Muscle layer of duodenum (tissue), 2 donors: ENCODE measurements around the gene NAA80.
A peak's percentile ranks its signal among the peaks of the same experiment; 100 is the strongest.
"Not testable (repeated sequence)": the region's sequence is repeated elsewhere in the genome, so short reads cannot be mapped to it uniquely, and the experiment has no call there.

Experiments used
- H3K27ac ChIP-seq: one replicate; pipeline ENCODE4 v1.7.0; 2013; ENCODE audit warnings: mild to moderate bottlenecking, low read length
- H3K27me3 ChIP-seq: one replicate; pipeline ENCODE4 v1.7.0; 2013; ENCODE audit warnings: low read depth, mild to moderate bottlenecking, control low read depth, low read length
- H3K36me3 ChIP-seq, 2 donors: one replicate each; pipeline ENCODE4 v1.7.0; 2013; ENCODE audit warnings: low read length in 2 of 2, control low read depth in 1 of 2, mild to moderate bottlenecking in 1 of 2; ENCODE audit not compliant: insufficient read depth in 2 of 2, control insufficient read depth in 1 of 2
- H3K4me1 ChIP-seq, 2 donors: one replicate each; pipeline ENCODE4 v1.7.0; 2013; ENCODE audit warnings: low read length in 2 of 2, mild to moderate bottlenecking in 2 of 2, control low read depth in 1 of 2, moderate library complexity in 1 of 2; ENCODE audit not compliant: insufficient read depth in 2 of 2, control insufficient read depth in 1 of 2
- H3K4me3 ChIP-seq, 2 donors: one replicate each; pipeline ENCODE4 v1.7.0; 2013; ENCODE audit warnings: low read length in 2 of 2, low read depth in 1 of 2, mild to moderate bottlenecking in 1 of 2
- H3K9me3 ChIP-seq, 2 donors: one replicate each; pipeline ENCODE4 v1.7.0; 2013; ENCODE audit warnings: low read length in 2 of 2, control low read depth in 1 of 2, mild to moderate bottlenecking in 1 of 2; ENCODE audit not compliant: control insufficient read depth in 1 of 2
- donor health status: healthy.

Gene NAA80

GRCh38 chr3:50319894-50320625, 20.9 kb upstream of the NAA80 start:
- peaks cover 16 to 17% of the 10 kb centered on the region in 2 donors for H3K36me3 ChIP-seq
- peak overlapping the region; percentile 91 for H3K27ac ChIP-seq
- H3K4me3 ChIP-seq, result peak overlapping the region; percentile 87 to 95
- H3K27me3 ChIP-seq, result no peaks in the 10 kb centered on the region
- H3K4me1 ChIP-seq, result peaks cover 23 to 65% of the 10 kb centered on the region in 2 donors
- no peaks in the 10 kb centered on the region for H3K9me3 ChIP-seq

GRCh38 chr3:50319181-50319893, 20.1 kb upstream of the NAA80 start:
- Histone ChIP-seq H3K9me3 (no peaks in the 10 kb centered on the region), H3K4me1 (peaks cover 21 to 58% of the 10 kb centered on the region in 2 donors), H3K27ac (no peak overlapping the region), H3K27me3 (no peaks in the 10 kb centered on the region), H3K36me3 (peaks cover 14 to 17% of the 10 kb centered on the region in 2 donors), H3K4me3 (peak overlapping the region; percentile 30 to 87)

- peaks cover 14 to 17% of the 10 kb centered on the region in 2 donors for H3K36me3 ChIP-seq
- H3K9me3 ChIP-seq, result no peaks in the 10 kb centered on the region
- peak overlapping the region; percentile 30 to 87 for H3K4me3 ChIP-seq
- H3K27me3 ChIP-seq, result no peaks in the 10 kb centered on the region
- H3K4me1 ChIP-seq, result peaks cover 19 to 51% of the 10 kb centered on the region in 2 donors
- no peak overlapping the region for H3K27ac ChIP-seq
Observed at GRCh38 chr3:50318615-50319014, 19.4 kb upstream of the NAA80 start.

- Histone ChIP-seq H3K4me1 (peaks cover 19 to 50% of the 10 kb centered on the region in 2 donors), H3K4me3 (peak overlapping the region; percentile 30 to 87), H3K27me3 (no peaks in the 10 kb centered on the region), H3K9me3 (no peaks in the 10 kb centered on the region), H3K27ac (no peak overlapping the region), H3K36me3 (peaks cover 14 to 17% of the 10 kb centered on the region in 2 donors)
Observed at GRCh38 chr3:50318163-50318562, 19.0 kb upstream of the NAA80 start.

- Histone ChIP-seq H3K4me1 (peaks cover 19 to 43% of the 10 kb centered on the region in 2 donors), H3K27me3 (no peaks in the 10 kb centered on the region), H3K27ac (peak overlapping the region; percentile 67), H3K36me3 (peaks cover 14 to 17% of the 10 kb centered on the region in 2 donors), H3K4me3 (no peak overlapping the region), H3K9me3 (no peaks in the 10 kb centered on the region)
Observed at GRCh38 chr3:50317300-50317699, 18.1 kb upstream of the NAA80 start.

GRCh38 chr3:50316657-50317242, 17.5 kb upstream of the NAA80 start:
- Histone ChIP-seq H3K9me3 (no peaks in the 10 kb centered on the region), H3K4me1 (peaks cover 19 to 37% of the 10 kb centered on the region in 2 donors), H3K27me3 (no peaks in the 10 kb centered on the region), H3K27ac (peak overlapping the region; percentile 67), H3K4me3 (no peak overlapping the region), H3K36me3 (peaks cover 14 to 17% of the 10 kb centered on the region in 2 donors)

GRCh38 chr3:50314816-50315215, 15.6 kb upstream of the NAA80 start:
- no peaks in the 10 kb centered on the region for H3K9me3 ChIP-seq
- peaks cover 12 to 28% of the 10 kb centered on the region in 2 donors for H3K4me1 ChIP-seq
- no peak overlapping the region for H3K4me3 ChIP-seq
- H3K27ac ChIP-seq, result no peak overlapping the region
- H3K27me3 ChIP-seq, result no peaks in the 10 kb centered on the region
- H3K36me3 ChIP-seq, result peaks cover 14 to 15% of the 10 kb centered on the region in 2 donors

- Histone ChIP-seq H3K27me3 (no peaks in the 10 kb centered on the region), H3K9me3 (no peaks in the 10 kb centered on the region), H3K4me1 (peaks cover 12 to 23% of the 10 kb centered on the region in 2 donors), H3K27ac (no peak overlapping the region), H3K4me3 (no peak overlapping the region), H3K36me3 (peaks cover 13 to 14% of the 10 kb centered on the region in 2 donors)
Observed at GRCh38 chr3:50314342-50314741, 15.1 kb upstream of the NAA80 start.

- H3K9me3 ChIP-seq, H3K4me1 ChIP-seq, H3K27ac ChIP-seq, H3K36me3 ChIP-seq, H3K4me3 ChIP-seq, H3K27me3 ChIP-seq: not testable (repeated sequence)
Observed at GRCh38 chr3:50312041-50312440, 12.8 kb upstream of the NAA80 start.

GRCh38 chr3:50304601-50305000, 5.4 kb upstream of the NAA80 start:
- H3K4me1 ChIP-seq, result peaks cover 11 to 16% of the 10 kb centered on the region in 2 donors

More at GRCh38 chr3:50304601-50305000, 5.4 kb upstream of the NAA80 start:
- no peaks in the 10 kb centered on the region for H3K27me3 ChIP-seq
- no peaks in the 10 kb centered on the region for H3K9me3 ChIP-seq
- H3K36me3 ChIP-seq, result no peaks in the 10 kb centered on the region
- no peak overlapping the region for H3K4me3 ChIP-seq
- no peak overlapping the region for H3K27ac ChIP-seq
